NOMO-1 treated with DMSO at 0.1 percent for 48 hours (cell line): ENCODE data around the gene KCND2.
"Not testable (repeated sequence)": the region's sequence is repeated elsewhere in the genome, so short reads cannot be mapped to it uniquely, and the experiment has no call there.

Experiments used
- DNase-seq: peaks from one replicate; lab custom pipeline; 2025; ENCODE audit not compliant: unreplicated experiment; lab: John Stamatoyannopoulos, UW

Gene KCND2

GRCh38 chr7:120272701-120273475, at the start of gene KCND2:
KCND2 (plus strand) TSS chr7:120273175.
- no peak for DNase-seq

GRCh38 chr7:120226188-120226587, 46.8 kb upstream of the KCND2 start:
- DNase-seq, result no peak

GRCh38 chr7:120227255-120227654, 45.7 kb upstream of the KCND2 start:
- no peak for DNase-seq

GRCh38 chr7:120229084-120229483, 43.9 kb upstream of the KCND2 start:
- DNase-seq, result no peak

- no peak for DNase-seq
Observed at GRCh38 chr7:120233338-120233737, 39.6 kb upstream of the KCND2 start.

- not testable (repeated sequence) for DNase-seq
Observed at GRCh38 chr7:120240350-120240749, 32.6 kb upstream of the KCND2 start.

- DNase-seq, result no peak
Observed at GRCh38 chr7:120241973-120242372, 31.0 kb upstream of the KCND2 start.

- no peak for DNase-seq
Observed at GRCh38 chr7:120254845-120255244, 18.1 kb upstream of the KCND2 start.

GRCh38 chr7:120256344-120257070, 16.5 kb upstream of the KCND2 start:
- no peak for DNase-seq

- DNase-seq, result no peak
Observed at GRCh38 chr7:120259386-120259785, 13.6 kb upstream of the KCND2 start.

- DNase-seq, result no peak
Observed at GRCh38 chr7:120260111-120260510, 12.9 kb upstream of the KCND2 start.

GRCh38 chr7:120272261-120272660, 714 bp upstream of the KCND2 start:
- DNase-seq, result peak; percentile 34

- no peak for DNase-seq
Observed at GRCh38 chr7:120273476-120273975, 551 bp downstream of the KCND2 start.

- no peak for DNase-seq
Observed at GRCh38 chr7:120274482-120274881, 1.5 kb downstream of the KCND2 start.

- no peak for DNase-seq
Observed at GRCh38 chr7:120274899-120275298, 1.9 kb downstream of the KCND2 start.

GRCh38 chr7:120276720-120277119, 3.7 kb downstream of the KCND2 start:
- DNase-seq, result no peak

GRCh38 chr7:120278773-120279172, 5.8 kb downstream of the KCND2 start:
- no peak for DNase-seq

- no peak for DNase-seq
Observed at GRCh38 chr7:120280743-120281142, 7.8 kb downstream of the KCND2 start.

- no peak for DNase-seq
Observed at GRCh38 chr7:120293027-120293426, 20.1 kb downstream of the KCND2 start.

- no peak for DNase-seq
Observed at GRCh38 chr7:120302190-120302589, 29.2 kb downstream of the KCND2 start.

GRCh38 chr7:120303105-120303504, 30.1 kb downstream of the KCND2 start:
- DNase-seq, result no peak

- no peak for DNase-seq
Observed at GRCh38 chr7:120304674-120305073, 31.7 kb downstream of the KCND2 start.
